Esophagus muscularis mucosa (tissue), 3 donors: ENCODE data around the gene LIMS3.
"Not testable (repeated sequence)": the region's sequence is repeated elsewhere in the genome, so short reads cannot be mapped to it uniquely, and the experiment has no call there.

ENCODE experiments used
- POLR2A ChIP-seq: fragments of 450-650 bp; IDR thresholded peaks from one replicate; pipeline ENCODE4 v1.6.1; 2017; ENCODE audit warnings: antibody characterized with exemption, moderate library complexity, mild to moderate bottlenecking, low read depth
- POLR2AphosphoS5 ChIP-seq, 2 donors: sonication (generic); formaldehyde crosslinking; IDR thresholded peaks; one replicate each; pipeline ENCODE4 v1.6.1; 2017; ENCODE audit warnings: antibody characterized with exemption in 2 of 2
- TF ChIP-seq, protein P1 (sequence below), 3 experiments: fragments of 200-600 bp in 2 of 3; fragments of 450-650 bp in 1 of 3; sonication (generic) in 2 of 3; IDR thresholded peaks; one replicate each; pipeline ENCODE4 v1.5.1; 2017 to 2019; ENCODE audit warnings: antibody characterized with exemption in 3 of 3, mild to moderate bottlenecking in 2 of 3, moderate library complexity in 1 of 3

GRCh38 chr2:109888414-109888813, 10.1 kb upstream of the LIMS3 start:
- not testable (repeated sequence) for TF ChIP-seq POLR2A; POLR2AphosphoS5 (IDR thresholded peaks at IDR 0.05)
- TF ChIP-seq, protein P1, sequence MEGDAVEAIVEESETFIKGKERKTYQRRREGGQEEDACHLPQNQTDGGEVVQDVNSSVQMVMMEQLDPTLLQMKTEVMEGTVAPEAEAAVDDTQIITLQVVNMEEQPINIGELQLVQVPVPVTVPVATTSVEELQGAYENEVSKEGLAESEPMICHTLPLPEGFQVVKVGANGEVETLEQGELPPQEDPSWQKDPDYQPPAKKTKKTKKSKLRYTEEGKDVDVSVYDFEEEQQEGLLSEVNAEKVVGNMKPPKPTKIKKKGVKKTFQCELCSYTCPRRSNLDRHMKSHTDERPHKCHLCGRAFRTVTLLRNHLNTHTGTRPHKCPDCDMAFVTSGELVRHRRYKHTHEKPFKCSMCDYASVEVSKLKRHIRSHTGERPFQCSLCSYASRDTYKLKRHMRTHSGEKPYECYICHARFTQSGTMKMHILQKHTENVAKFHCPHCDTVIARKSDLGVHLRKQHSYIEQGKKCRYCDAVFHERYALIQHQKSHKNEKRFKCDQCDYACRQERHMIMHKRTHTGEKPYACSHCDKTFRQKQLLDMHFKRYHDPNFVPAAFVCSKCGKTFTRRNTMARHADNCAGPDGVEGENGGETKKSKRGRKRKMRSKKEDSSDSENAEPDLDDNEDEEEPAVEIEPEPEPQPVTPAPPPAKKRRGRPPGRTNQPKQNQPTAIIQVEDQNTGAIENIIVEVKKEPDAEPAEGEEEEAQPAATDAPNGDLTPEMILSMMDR (IDR thresholded peaks at IDR 0.05) = not testable (repeated sequence)
